Measurements from ENCODE around the gene HOXA3.

DNA sequence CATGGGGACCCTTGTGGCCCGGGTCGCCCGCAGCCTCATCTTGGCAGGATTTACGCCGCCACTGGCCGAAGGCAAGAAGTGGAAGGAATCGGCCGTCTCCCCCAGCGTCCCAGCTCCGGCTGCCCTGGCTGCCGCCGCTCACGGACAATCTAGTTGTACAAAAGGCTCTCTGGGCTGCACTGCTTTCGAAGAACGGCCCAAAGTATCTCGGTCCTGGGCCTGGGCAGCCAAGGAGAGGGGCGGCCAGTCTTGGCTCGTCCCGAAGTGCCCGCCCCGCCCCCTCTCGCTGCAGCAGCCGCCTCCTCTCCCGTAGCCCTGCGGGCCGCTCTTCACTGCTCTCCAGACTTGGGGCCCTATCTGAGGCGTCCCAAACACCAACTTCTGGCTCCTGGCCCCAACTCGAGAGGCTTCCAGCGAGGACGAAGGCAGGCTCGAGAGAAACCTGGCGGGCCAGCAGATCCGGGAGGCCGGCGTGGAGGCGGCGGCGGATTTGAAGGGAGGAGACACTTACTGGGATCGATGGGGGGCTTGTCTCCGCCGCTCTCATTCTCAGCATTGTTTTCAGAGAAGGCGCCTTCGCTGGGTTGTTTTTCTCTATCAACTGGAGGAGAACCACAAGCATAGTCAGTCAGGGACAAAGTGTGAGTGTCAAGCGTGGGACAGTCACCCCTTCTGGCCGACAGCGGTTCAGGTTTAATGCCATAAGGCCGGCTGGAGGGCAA, 12.1 kb upstream of the HOXA3 start:
- TF ChIP-seq, protein P1, sequence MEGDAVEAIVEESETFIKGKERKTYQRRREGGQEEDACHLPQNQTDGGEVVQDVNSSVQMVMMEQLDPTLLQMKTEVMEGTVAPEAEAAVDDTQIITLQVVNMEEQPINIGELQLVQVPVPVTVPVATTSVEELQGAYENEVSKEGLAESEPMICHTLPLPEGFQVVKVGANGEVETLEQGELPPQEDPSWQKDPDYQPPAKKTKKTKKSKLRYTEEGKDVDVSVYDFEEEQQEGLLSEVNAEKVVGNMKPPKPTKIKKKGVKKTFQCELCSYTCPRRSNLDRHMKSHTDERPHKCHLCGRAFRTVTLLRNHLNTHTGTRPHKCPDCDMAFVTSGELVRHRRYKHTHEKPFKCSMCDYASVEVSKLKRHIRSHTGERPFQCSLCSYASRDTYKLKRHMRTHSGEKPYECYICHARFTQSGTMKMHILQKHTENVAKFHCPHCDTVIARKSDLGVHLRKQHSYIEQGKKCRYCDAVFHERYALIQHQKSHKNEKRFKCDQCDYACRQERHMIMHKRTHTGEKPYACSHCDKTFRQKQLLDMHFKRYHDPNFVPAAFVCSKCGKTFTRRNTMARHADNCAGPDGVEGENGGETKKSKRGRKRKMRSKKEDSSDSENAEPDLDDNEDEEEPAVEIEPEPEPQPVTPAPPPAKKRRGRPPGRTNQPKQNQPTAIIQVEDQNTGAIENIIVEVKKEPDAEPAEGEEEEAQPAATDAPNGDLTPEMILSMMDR (IDR thresholded peaks at IDR 0.05; ENCODE audit: low read depth, low read length), result no peak
- TF ChIP-seq POLR2A (IDR thresholded peaks at IDR 0.05; ENCODE audit: extremely low read depth, insufficient read length) (no peak), MYC (IDR thresholded peaks at IDR 0.05; ENCODE audit: low read depth, low read length) (no peak)
- TF ChIP-seq, protein P2, sequence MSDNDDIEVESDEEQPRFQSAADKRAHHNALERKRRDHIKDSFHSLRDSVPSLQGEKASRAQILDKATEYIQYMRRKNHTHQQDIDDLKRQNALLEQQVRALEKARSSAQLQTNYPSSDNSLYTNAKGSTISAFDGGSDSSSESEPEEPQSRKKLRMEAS (IDR thresholded peaks at IDR 0.05; ENCODE audit: low read depth, low read length), result no peak

Measured in NB4 (cell line).